ENCODE data around the gene KRR1. TPM values are rescaled to one million over a fixed set of nuclear protein-coding genes. Genes with fewer than 3 reads are reported as not detected.
"Not testable (repeated sequence)": the region's sequence is repeated elsewhere in the genome, so short reads cannot be mapped to it uniquely, and the experiment has no call there.

The KRR1 gene
- total RNA-seq, 1 experiment from 2014 or later, result 76.8 TPM

DNA sequence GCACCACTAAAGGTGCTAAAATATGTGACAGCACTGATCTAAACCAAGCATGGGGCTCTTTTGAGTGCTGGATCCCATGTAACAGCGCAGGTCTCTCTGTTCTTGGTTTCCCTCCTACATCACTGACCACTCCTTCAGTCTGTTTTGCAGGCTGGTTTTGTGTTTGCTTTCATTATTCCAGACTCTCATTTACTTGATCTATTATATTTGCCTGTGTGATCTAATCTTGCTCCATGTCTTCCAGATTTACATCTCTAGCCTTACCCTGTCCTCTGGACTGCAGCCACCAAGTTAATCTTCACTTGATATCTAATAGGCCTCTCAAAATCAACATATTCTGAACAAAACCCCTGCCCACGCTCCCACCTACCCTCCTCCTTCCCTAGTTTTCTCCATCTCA is 22.2 kb downstream of the KRR1 start:
- Mint-ChIP-seq H3K27me3 (ENCODE audit: insufficient read depth, unreplicated experiment) (no peaks in the 10 kb centered on the region), H3K27ac (ENCODE audit: low read depth, unreplicated experiment) (peak overlapping the region; percentile 33), H3K9me3 (ENCODE audit: unreplicated experiment) (no peaks in the 10 kb centered on the region), H3K36me3 (ENCODE audit: insufficient read depth, unreplicated experiment) (peaks cover 42% of the 10 kb centered on the region), H3K4me3 (ENCODE audit: unreplicated experiment) (peak overlapping the region; percentile 10), H3K4me1 (ENCODE audit: insufficient read depth, unreplicated experiment) (peaks cover 18% of the 10 kb centered on the region)
- intact Hi-C loops (cut with micrococcal nuclease), result no loop called here
- POLR2A ChIA-PET, result interaction anchor here (0.7 to 1.3 kb wide), 4 partner anchors 8 to 98 kb away, joined by 3 to 8 read pairs (median 4); partner anchors contain the start of genes GLIPR1 and GLIPR1L2
- TF ChIP-seq, protein P1, sequence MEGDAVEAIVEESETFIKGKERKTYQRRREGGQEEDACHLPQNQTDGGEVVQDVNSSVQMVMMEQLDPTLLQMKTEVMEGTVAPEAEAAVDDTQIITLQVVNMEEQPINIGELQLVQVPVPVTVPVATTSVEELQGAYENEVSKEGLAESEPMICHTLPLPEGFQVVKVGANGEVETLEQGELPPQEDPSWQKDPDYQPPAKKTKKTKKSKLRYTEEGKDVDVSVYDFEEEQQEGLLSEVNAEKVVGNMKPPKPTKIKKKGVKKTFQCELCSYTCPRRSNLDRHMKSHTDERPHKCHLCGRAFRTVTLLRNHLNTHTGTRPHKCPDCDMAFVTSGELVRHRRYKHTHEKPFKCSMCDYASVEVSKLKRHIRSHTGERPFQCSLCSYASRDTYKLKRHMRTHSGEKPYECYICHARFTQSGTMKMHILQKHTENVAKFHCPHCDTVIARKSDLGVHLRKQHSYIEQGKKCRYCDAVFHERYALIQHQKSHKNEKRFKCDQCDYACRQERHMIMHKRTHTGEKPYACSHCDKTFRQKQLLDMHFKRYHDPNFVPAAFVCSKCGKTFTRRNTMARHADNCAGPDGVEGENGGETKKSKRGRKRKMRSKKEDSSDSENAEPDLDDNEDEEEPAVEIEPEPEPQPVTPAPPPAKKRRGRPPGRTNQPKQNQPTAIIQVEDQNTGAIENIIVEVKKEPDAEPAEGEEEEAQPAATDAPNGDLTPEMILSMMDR (IDR thresholded peaks at IDR 0.05; ENCODE audit: unreplicated experiment), result no peak
- CTCF ChIA-PET, result interaction anchor here (0.6 to 1.2 kb wide), 3 partner anchors 15 to 107 kb away, joined by 3 to 4 read pairs (median 4); no protein-coding TSS in a partner anchor
- BruUV-seq (replicated peaks), result no TSS peak
- DNase-seq (ENCODE audit: unreplicated experiment), result no peak

DNA sequence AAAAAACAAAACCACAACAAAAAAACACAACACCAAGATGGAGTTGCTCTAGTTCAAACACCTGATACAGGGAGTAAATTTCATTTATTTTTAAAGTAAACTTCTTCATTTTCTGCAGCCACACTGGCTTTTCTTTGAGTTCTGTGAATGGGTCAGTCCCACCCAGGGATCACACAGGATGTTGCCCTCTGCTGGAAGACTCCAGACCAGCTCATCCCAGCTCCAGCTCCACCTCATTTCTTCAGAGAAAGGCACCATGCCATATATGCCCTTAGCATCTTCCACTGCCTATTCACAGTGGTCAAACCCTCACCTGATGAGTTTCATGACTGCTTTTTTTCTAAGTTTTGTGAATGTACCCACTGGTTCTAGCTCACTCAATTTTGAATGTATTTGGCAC is 22.9 kb downstream of the KRR1 start:
- POLR2A ChIA-PET, result interaction anchor here (0.7 to 1.3 kb wide), 2 partner anchors 16 to 97 kb away, joined by 3 read pairs; partner anchors contain the start of gene GLIPR1L2
- CTCF ChIA-PET, result interaction anchor here (0.6 to 1.7 kb wide), 3 partner anchors 16 to 106 kb away, joined by 3 to 4 read pairs (median 4); no protein-coding TSS in a partner anchor
- Mint-ChIP-seq H3K27ac (ENCODE audit: low read depth, unreplicated experiment) (no peak overlapping the region), H3K9me3 (ENCODE audit: unreplicated experiment) (no peaks in the 10 kb centered on the region), H3K27me3 (ENCODE audit: insufficient read depth, unreplicated experiment) (no peaks in the 10 kb centered on the region), H3K4me3 (ENCODE audit: unreplicated experiment) (no peak overlapping the region), H3K4me1 (ENCODE audit: insufficient read depth, unreplicated experiment) (peaks cover 25% of the 10 kb centered on the region), H3K36me3 (ENCODE audit: insufficient read depth, unreplicated experiment) (peaks cover 35% of the 10 kb centered on the region)
- BruUV-seq (replicated peaks), result no TSS peak
- DNase-seq (ENCODE audit: unreplicated experiment), result peak; percentile 38
- TF ChIP-seq, protein P1 (IDR thresholded peaks at IDR 0.05; ENCODE audit: unreplicated experiment), result peak; percentile 26
- intact Hi-C loops (cut with micrococcal nuclease), result no loop called here

DNA sequence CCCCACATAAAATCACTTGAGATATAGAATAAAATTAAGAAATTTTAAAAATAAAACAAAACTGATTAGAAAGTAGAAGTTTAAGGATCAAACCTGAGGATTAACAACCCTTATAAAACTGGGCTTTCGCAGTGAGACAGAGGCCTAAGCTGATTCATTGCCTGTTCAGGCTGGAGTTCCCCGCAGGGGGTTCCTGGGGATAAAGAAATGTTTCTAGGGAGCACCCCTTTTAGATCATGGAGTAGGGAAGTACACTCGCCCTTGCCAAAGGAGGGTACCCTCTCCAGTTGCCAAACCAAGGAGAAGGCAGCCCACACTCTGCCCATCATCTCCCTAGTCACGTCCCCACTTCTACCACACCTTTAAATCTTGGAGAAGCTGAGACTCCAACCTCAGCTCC is 24.1 kb downstream of the KRR1 start:
- intact Hi-C loops (cut with micrococcal nuclease), result no loop called here
- Mint-ChIP-seq H3K27ac (ENCODE audit: low read depth, unreplicated experiment) (peak overlapping the region; percentile 67), H3K4me3 (ENCODE audit: unreplicated experiment) (no peak overlapping the region), H3K27me3 (ENCODE audit: insufficient read depth, unreplicated experiment) (no peaks in the 10 kb centered on the region), H3K36me3 (ENCODE audit: insufficient read depth, unreplicated experiment) (peaks cover 23% of the 10 kb centered on the region), H3K9me3 (ENCODE audit: unreplicated experiment) (no peaks in the 10 kb centered on the region), H3K4me1 (ENCODE audit: insufficient read depth, unreplicated experiment) (peaks cover 30% of the 10 kb centered on the region)
- BruUV-seq (replicated peaks), result no TSS peak
- CTCF ChIA-PET, result interaction anchor here (1.7 kb wide), 1 partner anchor 20 kb away, joined by 4 read pairs; no protein-coding TSS in a partner anchor
- POLR2A ChIA-PET, result interaction anchor here (0.6 kb wide), 1 partner anchor 135 kb away, joined by 3 read pairs; no protein-coding TSS in a partner anchor
- TF ChIP-seq, protein P1 (IDR thresholded peaks at IDR 0.05; ENCODE audit: unreplicated experiment), result no peak
- DNase-seq (ENCODE audit: unreplicated experiment), result no peak

DNA sequence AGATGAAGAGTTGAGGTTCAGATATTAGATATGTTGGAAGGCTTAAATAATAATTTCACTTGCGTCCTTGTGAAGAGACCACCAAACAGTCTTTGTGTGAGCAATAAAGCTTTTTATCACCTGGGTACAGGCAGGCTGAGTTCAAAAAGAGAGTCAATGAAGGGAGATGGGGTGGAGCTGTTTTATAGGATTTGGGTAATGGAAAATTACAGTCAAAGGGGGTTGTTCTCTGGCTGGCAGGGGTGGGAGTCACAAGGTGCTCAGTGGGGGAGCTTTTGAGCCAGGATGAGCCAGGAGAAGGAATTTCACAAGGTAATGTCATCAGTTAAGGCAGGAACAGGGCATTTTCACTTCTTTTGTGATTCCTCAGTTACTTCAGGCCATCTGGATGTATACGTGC is 27.0 kb downstream of the KRR1 start:
- intact Hi-C loops (cut with micrococcal nuclease); H3K4me3 Mint-ChIP-seq (ENCODE audit: unreplicated experiment); H3K9me3 Mint-ChIP-seq (ENCODE audit: unreplicated experiment); DNase-seq (ENCODE audit: unreplicated experiment); BruUV-seq (replicated peaks); H3K27me3 Mint-ChIP-seq (ENCODE audit: insufficient read depth, unreplicated experiment): not testable (repeated sequence)
- CTCF ChIA-PET, result interaction anchor here (0.6 to 4.3 kb wide), 19 partner anchors 8 to 795 kb away, joined by 3 to 21 read pairs (median 3); partner anchors contain the start of genes CAPS2, GLIPR1L1 and KRR1
- peaks cover 15% of the 10 kb centered on the region for H3K36me3 Mint-ChIP-seq (ENCODE audit: insufficient read depth, unreplicated experiment)
- H3K27ac Mint-ChIP-seq (ENCODE audit: low read depth, unreplicated experiment), result peak overlapping the region; percentile 94
- POLR2A ChIA-PET, result interaction anchor here (1.3 to 8.0 kb wide), 2 partner anchors 23 to 94 kb away, joined by 4 to 69 read pairs; partner anchors contain the start of gene GLIPR1L2
- H3K4me1 Mint-ChIP-seq (ENCODE audit: insufficient read depth, unreplicated experiment), result peaks cover 43% of the 10 kb centered on the region
